AG09319 (cell line): ENCODE data around the gene RBPMS2.

ENCODE experiments used
- DNase-seq: peaks from one replicate; pipeline ENCODE4 v3.0.0-alpha.2; 2010; ENCODE audit warnings: low read depth; ENCODE audit errors: extremely low read depth
- CTCF ChIP-seq: IDR thresholded peaks from 2 replicates; pipeline ENCODE4 v1.5.1; 2011; ENCODE audit warnings: low read depth, mild to moderate bottlenecking, inconsistent platforms, low read length, moderate library complexity

Gene RBPMS2

GRCh38 chr15:64691896-64692565 lies 83.4 kb downstream of the RBPMS2 start:
- TF ChIP-seq CTCF = no peak
- no peak for DNase-seq

- no peak for DNase-seq
- no peak for TF ChIP-seq CTCF
Measured at GRCh38 chr15:64690578-64691296, 84.7 kb downstream of the RBPMS2 start.

GRCh38 chr15:64690008-64690407 lies 85.4 kb downstream of the RBPMS2 start:
- no peak for DNase-seq
- no peak for TF ChIP-seq CTCF
